K562 (cell line): Measurements from ENCODE around the gene RPTOR.

Experiments
- C11orf30 ChIP-seq: fragments of 450-650 bp; IDR thresholded peaks from 2 replicates; pipeline ENCODE4 v1.6.1; 2016; ENCODE audit warnings: low read depth, mild to moderate bottlenecking
- CTCF ChIP-seq, 3 experiments: IDR thresholded peaks in 2 of 3; conservative IDR thresholded peaks in 1 of 3; 2 replicates each; pipeline ENCODE4 v1.5.1; 2011 to 2012; ENCODE audit warnings: low read length in 3 of 3, mild to moderate bottlenecking in 3 of 3, control low read depth in 2 of 3, improper control_type of control experiment in 1 of 3, inconsistent platforms in 1 of 3, low read depth in 1 of 3, mixed read lengths in 1 of 3, moderate library complexity in 1 of 3; ENCODE audit not compliant: insufficient read depth in 2 of 3
- GATA2 ChIP-seq: sonication (generic); formaldehyde crosslinking; IDR thresholded peaks from 2 replicates; pipeline ENCODE4 v1.4.0; 2020; ENCODE audit warnings: mild to moderate bottlenecking, missing genetic modification reagents
- POLR2H ChIP-seq: IDR thresholded peaks from 2 replicates; pipeline ENCODE4 v1.6.1; 2016; ENCODE audit warnings: missing genetic modification characterization, low read depth, mild to moderate bottlenecking, control low read depth, missing compliant biosample characterization, moderate library complexity
- TAF1 ChIP-seq: IDR thresholded peaks from 2 replicates; pipeline ENCODE4 v1.6.1; 2011; ENCODE audit warnings: mild to moderate bottlenecking, low read length, moderate library complexity; ENCODE audit not compliant: insufficient read depth, control insufficient read depth, severe bottlenecking; ENCODE audit errors: extremely low read depth
- TARDBP ChIP-seq: fragments of 450-650 bp; IDR thresholded peaks from 2 replicates; pipeline ENCODE4 v1.6.1; 2016
- ZFP30 ChIP-seq: fragments of 250-450 bp; sonication (Bioruptor Pico); IDR thresholded peaks from 2 replicates; pipeline ENCODE4 v1.8.0; 2022; ENCODE audit warnings: moderate library complexity, mild to moderate bottlenecking, inconsistent platforms, borderline replicate concordance
- ZFX ChIP-seq: sonication (generic); formaldehyde crosslinking; IDR thresholded peaks from 2 replicates; pipeline ENCODE4 v1.8.0; 2022; ENCODE audit warnings: mild to moderate bottlenecking, missing genetic modification reagents, moderate library complexity
- TF ChIP-seq, protein P1 (sequence below): sonication (generic); formaldehyde crosslinking; IDR thresholded peaks from 2 replicates; pipeline ENCODE4 v1.8.1; 2023; ENCODE audit warnings: mild to moderate bottlenecking, missing genetic modification reagents
- TF ChIP-seq, protein P2 (sequence below), 2 experiments: fragments of 450-650 bp; formaldehyde crosslinking in 1 of 2; IDR thresholded peaks; 2 replicates each; pipeline versions ENCODE4 v1.4.0 to v1.6.1; 2014 to 2020; ENCODE audit warnings: mild to moderate bottlenecking in 2 of 2, borderline replicate concordance in 1 of 2, low read depth in 1 of 2

DNA sequence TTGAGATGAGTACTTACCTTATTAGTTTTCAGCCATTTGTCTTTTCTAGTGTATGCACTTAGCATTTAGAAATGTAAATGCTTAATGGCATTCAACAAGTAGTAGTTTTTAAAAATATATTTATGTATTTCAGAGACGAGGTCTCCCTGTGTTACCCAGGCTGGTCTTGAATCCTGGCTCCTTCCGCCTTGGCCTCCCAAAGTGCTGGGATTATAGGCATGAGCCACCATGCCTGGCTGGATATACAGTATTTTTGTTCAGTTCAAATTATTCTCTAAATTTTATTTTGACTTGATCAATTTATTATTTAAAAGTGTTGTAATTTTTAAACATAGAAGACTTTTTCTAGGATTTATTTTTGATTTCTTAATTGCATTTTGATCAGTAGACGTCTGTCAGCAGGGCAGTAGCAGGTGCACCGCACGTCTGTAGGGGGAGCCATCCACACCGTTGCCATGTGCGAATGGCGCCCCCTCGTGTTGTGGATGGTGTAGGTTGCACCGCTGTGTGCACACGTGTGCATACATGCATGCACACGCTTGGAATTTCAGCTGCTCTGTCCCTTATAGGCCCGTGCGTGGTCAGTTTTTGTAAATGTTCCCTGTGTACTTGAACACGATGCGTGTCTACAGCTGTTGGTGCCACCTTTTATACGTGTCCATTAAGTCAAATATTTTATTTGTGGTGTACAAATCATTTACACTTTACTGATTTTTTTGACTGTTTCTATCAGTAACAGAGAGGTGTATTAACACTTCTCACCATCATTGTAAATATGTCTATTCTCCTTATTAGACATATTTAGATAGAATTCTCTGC lies 30.6 kb downstream of the RPTOR start:
- TF ChIP-seq GATA2 (CRISPR knock-in tag) (no peak), ZFP30 (CRISPR knock-in tag) (no peak), POLR2H (tag) (no peak), TARDBP (peak; percentile 59; the same call in 1 of the 2 replicates), CTCF (IDR thresholded peaks at IDR 0.05 in 2 of 3, conservative IDR thresholded peaks at IDR 0.05 in 1 of 3; ENCODE audit: insufficient read depth in 2 of 3, low read depth in 1 of 3, low read length in 3 of 3) (peak; percentile 100), C11orf30 (no peak), TAF1 (no peak), ZFX (CRISPR knock-in tag) (no peak)
- TF ChIP-seq, protein P1, sequence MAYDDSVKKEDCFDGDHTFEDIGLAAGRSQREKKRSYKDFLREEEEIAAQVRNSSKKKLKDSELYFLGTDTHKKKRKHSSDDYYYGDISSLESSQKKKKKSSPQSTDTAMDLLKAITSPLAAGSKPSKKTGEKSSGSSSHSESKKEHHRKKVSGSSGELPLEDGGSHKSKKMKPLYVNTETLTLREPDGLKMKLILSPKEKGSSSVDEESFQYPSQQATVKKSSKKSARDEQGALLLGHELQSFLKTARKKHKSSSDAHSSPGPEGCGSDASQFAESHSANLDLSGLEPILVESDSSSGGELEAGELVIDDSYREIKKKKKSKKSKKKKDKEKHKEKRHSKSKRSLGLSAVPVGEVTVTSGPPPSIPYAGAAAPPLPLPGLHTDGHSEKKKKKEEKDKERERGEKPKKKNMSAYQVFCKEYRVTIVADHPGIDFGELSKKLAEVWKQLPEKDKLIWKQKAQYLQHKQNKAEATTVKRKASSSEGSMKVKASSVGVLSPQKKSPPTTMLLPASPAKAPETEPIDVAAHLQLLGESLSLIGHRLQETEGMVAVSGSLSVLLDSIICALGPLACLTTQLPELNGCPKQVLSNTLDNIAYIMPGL (CRISPR knock-in tag) = peak; percentile 89
- TF ChIP-seq, protein P2, sequence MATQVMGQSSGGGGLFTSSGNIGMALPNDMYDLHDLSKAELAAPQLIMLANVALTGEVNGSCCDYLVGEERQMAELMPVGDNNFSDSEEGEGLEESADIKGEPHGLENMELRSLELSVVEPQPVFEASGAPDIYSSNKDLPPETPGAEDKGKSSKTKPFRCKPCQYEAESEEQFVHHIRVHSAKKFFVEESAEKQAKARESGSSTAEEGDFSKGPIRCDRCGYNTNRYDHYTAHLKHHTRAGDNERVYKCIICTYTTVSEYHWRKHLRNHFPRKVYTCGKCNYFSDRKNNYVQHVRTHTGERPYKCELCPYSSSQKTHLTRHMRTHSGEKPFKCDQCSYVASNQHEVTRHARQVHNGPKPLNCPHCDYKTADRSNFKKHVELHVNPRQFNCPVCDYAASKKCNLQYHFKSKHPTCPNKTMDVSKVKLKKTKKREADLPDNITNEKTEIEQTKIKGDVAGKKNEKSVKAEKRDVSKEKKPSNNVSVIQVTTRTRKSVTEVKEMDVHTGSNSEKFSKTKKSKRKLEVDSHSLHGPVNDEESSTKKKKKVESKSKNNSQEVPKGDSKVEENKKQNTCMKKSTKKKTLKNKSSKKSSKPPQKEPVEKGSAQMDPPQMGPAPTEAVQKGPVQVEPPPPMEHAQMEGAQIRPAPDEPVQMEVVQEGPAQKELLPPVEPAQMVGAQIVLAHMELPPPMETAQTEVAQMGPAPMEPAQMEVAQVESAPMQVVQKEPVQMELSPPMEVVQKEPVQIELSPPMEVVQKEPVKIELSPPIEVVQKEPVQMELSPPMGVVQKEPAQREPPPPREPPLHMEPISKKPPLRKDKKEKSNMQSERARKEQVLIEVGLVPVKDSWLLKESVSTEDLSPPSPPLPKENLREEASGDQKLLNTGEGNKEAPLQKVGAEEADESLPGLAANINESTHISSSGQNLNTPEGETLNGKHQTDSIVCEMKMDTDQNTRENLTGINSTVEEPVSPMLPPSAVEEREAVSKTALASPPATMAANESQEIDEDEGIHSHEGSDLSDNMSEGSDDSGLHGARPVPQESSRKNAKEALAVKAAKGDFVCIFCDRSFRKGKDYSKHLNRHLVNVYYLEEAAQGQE (IDR thresholded peaks at IDR 0.05; ENCODE audit: borderline replicate concordance) = peak; percentile 92
- TF ChIP-seq, protein P2 (CRISPR knock-in tag; IDR thresholded peaks at IDR 0.05; ENCODE audit: low read depth) = no peak
